GM21529 (cell line): ENCODE measurements around the gene POTEB3.
"Not testable (repeated sequence)": the region's sequence is repeated elsewhere in the genome, so short reads cannot be mapped to it uniquely, and the experiment has no call there.

ENCODE experiments used
- ATAC-seq: cut with Tn5 transposase; IDR thresholded peaks from one replicate; pipeline ENCODE4 v1.9.1; 2021; ENCODE audit not compliant: unreplicated experiment

Gene POTEB3

GRCh38 chr15:21440399-21440798 is at the start of gene POTEB3:
Gene POTEB3, minus strand, starts transcription at chr15:21440499. Its CDS starts 488 bp downstream, at chr15:21440011.
- not testable (repeated sequence) for ATAC-seq

- ATAC-seq = not testable (repeated sequence)
Observed at GRCh38 chr15:21453683-21454082, 13.4 kb upstream of the POTEB3 start.

DNA sequence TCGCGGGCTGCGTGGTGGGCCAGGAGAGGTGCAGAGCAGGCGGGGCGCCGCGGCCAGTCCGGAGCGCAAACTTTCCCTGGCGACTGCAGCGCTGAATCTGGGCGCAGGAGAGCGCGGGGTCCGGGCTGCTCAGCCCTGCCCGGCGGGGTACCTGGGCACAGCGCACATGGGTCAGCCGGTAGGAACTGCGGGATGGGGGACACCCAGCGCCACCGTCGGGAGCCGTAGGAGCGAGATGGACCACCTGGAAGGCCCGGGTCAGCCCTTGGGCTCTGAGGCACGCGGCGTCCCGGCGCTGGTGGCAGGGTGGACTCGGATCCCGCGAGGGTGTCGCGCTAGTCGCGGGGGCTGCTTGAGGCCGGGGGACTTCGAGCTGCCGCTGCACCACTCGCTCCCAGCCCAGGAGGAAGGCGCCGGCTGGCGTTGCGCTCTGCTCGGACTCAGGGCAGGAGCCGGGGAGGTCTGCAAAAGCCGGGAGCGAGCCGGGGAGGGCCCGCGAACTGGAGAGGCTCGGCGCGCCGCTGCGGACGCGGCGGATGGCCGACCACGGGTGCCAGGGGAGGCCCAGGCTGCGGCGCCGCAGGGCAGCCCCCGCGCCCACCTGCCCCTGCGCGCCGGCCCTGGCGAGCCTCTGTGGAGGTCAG is 11.7 kb upstream of the POTEB3 start:
- ATAC-seq = not testable (repeated sequence)

GRCh38 chr15:21451487-21451886 is 11.2 kb upstream of the POTEB3 start:
- not testable (repeated sequence) for ATAC-seq

- ATAC-seq = not testable (repeated sequence)
Observed at GRCh38 chr15:21407366-21407765, 32.9 kb downstream of the POTEB3 start.

- not testable (repeated sequence) for ATAC-seq
Observed at GRCh38 chr15:21401531-21401930, 38.8 kb downstream of the POTEB3 start.

- not testable (repeated sequence) for ATAC-seq
Observed at GRCh38 chr15:21399111-21399510, 41.2 kb downstream of the POTEB3 start.

- ATAC-seq = not testable (repeated sequence)
Observed at GRCh38 chr15:21398511-21398910, 41.8 kb downstream of the POTEB3 start.

DNA sequence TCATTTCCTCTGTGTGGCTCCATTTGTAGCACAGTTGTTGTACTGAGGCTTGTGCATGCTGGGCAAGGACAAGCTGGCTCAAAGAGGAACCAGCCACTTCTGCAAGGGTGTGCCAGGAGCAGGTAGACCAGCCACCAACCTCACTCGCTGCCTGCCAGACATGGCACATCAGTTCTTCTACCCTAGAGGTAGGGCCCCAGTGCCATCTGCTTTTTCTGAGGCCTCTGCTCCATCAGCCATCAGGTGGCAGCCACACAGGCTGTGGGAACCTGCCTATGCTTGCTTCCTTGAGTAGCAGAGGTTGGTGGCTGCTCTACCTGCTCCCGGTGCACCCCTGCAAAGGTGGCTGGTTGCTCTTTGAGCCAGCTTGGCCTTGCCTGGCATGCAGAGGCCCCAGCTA is 42.6 kb downstream of the POTEB3 start:
- ATAC-seq = not testable (repeated sequence)

GRCh38 chr15:21397186-21397585 is 43.1 kb downstream of the POTEB3 start:
- ATAC-seq = not testable (repeated sequence)

DNA sequence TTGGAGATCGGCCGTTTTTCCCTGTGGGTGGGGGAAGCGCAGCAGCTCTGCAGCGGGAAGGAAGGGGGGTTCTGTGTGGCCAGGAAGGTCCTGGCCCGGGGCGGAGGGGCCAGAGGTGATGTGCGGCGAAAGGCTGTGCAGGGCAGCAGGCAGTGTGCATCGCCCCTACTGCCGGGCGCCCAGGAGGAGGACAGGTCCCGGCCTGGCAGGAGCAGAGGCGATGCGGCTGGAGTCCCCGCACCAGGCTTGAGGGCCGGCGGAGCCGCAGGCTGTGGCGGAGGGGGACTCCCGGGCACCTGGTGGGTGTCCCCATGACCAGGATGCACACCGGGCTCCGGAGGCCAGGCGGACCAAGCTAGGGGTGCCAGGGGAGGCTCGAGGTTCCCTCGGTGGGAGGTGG is 54.3 kb downstream of the POTEB3 start:
- not testable (repeated sequence) for ATAC-seq

- not testable (repeated sequence) for ATAC-seq
Observed at GRCh38 chr15:21383866-21384485, 56.3 kb downstream of the POTEB3 start.

- not testable (repeated sequence) for ATAC-seq
Observed at GRCh38 chr15:21373682-21374081, 66.6 kb downstream of the POTEB3 start.

DNA sequence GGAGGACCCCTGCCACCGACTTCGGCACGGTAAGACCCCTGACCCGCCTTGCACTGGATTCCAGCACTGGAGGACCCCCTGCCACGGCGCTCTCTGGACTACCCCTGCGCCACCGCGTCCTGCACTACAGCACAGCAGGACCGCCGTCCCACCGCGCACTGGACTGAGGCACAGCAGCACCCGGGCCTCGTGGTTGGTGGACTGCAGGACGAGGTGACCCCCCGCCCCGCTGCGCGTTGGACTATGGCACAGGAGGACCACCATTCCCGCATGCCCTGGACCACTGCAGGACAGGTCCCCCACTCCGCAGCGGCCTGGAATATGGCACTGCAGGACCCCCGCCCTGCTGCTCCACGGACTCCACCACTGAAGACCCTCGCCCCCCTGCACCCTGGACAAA is 71.1 kb downstream of the POTEB3 start:
- ATAC-seq = not testable (repeated sequence)

DNA sequence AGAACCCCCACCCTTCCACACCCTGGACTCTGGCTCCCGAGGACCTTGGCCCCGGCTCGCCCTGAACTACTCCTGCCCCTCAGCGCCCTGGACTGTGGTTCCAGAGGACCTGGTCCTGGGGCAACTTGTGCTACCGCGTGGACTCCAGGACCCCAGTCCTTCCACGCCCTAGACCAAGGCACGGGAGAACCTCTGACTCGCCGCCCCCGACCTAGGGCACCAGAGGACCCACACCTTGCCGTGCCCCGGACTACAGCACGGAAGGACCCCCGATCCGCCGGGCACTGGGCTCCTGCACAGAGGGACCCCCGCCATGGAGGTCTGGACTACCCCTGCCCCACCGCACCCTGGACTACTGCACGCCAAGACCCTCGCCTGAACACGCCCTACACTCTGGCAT is 71.7 kb downstream of the POTEB3 start:
- ATAC-seq = not testable (repeated sequence)
